ENCODE measurements around the gene POLR3B. TPM values are rescaled to one million over a fixed set of nuclear protein-coding genes. Genes with fewer than 3 reads are reported as not detected.

The POLR3B gene
- total and polyA plus RNA-seq, 2 of the 13 experiments (the other 11 are each of a cell fraction or from before 2014, with no cell fraction given), result 4.8 to 13.1 TPM

- no peak overlapping the region for H3K4me3 ChIP-seq (replicated peaks in 1 of 3; ENCODE audit: insufficient read depth in 1 of 3, low read depth in 2 of 3, low read length in 3 of 3)
- intact Hi-C loops (cut with micrococcal nuclease; ENCODE audit: unreplicated experiment) (no loop called here), in situ Hi-C loops (cut with HindIII; ENCODE audit: extremely low pct_ligation_motif_present, low pct_unique_long_range_greater_than_20kb) (no loop called here)
- no peaks in the 10 kb centered on the region; a peak in 2 of 5 replicates for H3K36me3 ChIP-seq (replicated peaks in 1 of 2; ENCODE audit: control insufficient read depth in 1 of 2, insufficient read depth in 2 of 2, low read length in 2 of 2)
- H3K79me2 ChIP-seq (ENCODE audit: insufficient read depth, low read length), result no peaks in the 10 kb centered on the region
- peaks cover 10% of the 10 kb centered on the region for H3K4me1 ChIP-seq (ENCODE audit: insufficient read depth, low read length)
- H2AFZ ChIP-seq (ENCODE audit: low read length), result no peak overlapping the region
- no peak for ATAC-seq
- H3K4me2 ChIP-seq (ENCODE audit: low read depth, low read length), result no peak overlapping the region
- no peak for DNase-seq (ENCODE audit: low spot score)
- no peaks in the 10 kb centered on the region for H3K9me3 ChIP-seq (ENCODE audit: low read length)
- no peak overlapping the region for H3K9ac ChIP-seq (ENCODE audit: insufficient read depth, low read depth, low read length)
- 61% methylated on average over 2 of the region's 2 CpGs for WGBS (ENCODE audit: low lambda C conversion rate)
- FAIRE-seq, result no peak
- ChIA-PET POLR2A (no interaction called here), CTCF (ENCODE audit: low intra/inter-chr PET ratio, low total read pairs) (no interaction called here)
- no peaks in the 10 kb centered on the region for H4K20me1 ChIP-seq (ENCODE audit: insufficient read depth, low read length)
- no peaks in the 10 kb centered on the region for H3K27me3 ChIP-seq (ENCODE audit: control insufficient read depth in 1 of 2, insufficient read depth in 2 of 2, low read length in 2 of 2)
- no peak for TF ChIP-seq ZNF607 (CRISPR knock-in tag; IDR thresholded peaks at IDR 0.05; ENCODE audit: borderline replicate concordance)
- TF ChIP-seq ZNF629 (CRISPR knock-in tag; conservative IDR thresholded peaks at IDR 0.05), result no peak
- no peak for TF ChIP-seq CENPBD1 (CRISPR knock-in tag; IDR thresholded peaks at IDR 0.05; ENCODE audit: borderline replicate concordance, low read depth)
- TF ChIP-seq PHF21A (CRISPR knock-in tag; IDR thresholded peaks at IDR 0.05), result no peak
- TF ChIP-seq PLRG1 (conservative IDR thresholded peaks at IDR 0.05), result no peak
- no peak for TF ChIP-seq ZNF225 (CRISPR knock-in tag; IDR thresholded peaks at IDR 0.05)
- no peak for TF ChIP-seq FOXO1 (CRISPR knock-in tag; IDR thresholded peaks at IDR 0.05)
- no peak overlapping the region for H3K27ac ChIP-seq (ENCODE audit: extremely low read length, insufficient read depth, low read length)
- no TSS peak for BruUV-seq (replicated peaks)
These were observed 24.5 kb upstream of the POLR3B start for GRCh38 chr12:106333010-106333409.

GRCh38 chr12:106333756-106334155, 23.8 kb upstream of the POLR3B start:
- ChIA-PET POLR2A (no interaction called here), CTCF (ENCODE audit: low intra/inter-chr PET ratio, low total read pairs) (no interaction called here)
- no TSS peak for BruUV-seq (replicated peaks)
- H3K27ac ChIP-seq (ENCODE audit: extremely low read length, insufficient read depth, low read length), result no peak overlapping the region
- in situ Hi-C loops (cut with HindIII; ENCODE audit: extremely low pct_ligation_motif_present, low pct_unique_long_range_greater_than_20kb) (no loop called here), intact Hi-C loops (cut with micrococcal nuclease; ENCODE audit: unreplicated experiment) (no loop called here)
- H3K4me2 ChIP-seq (ENCODE audit: low read depth, low read length), result no peak overlapping the region
- H3K79me2 ChIP-seq (ENCODE audit: insufficient read depth, low read length), result no peaks in the 10 kb centered on the region
- ATAC-seq (no peak), FAIRE-seq (no peak), DNase-seq (ENCODE audit: low spot score) (no peak)
- WGBS (ENCODE audit: low lambda C conversion rate), result 79% methylated on average over 2 of the region's 2 CpGs
- H3K27me3 ChIP-seq (ENCODE audit: control insufficient read depth in 1 of 2, insufficient read depth in 2 of 2, low read length in 2 of 2), result no peaks in the 10 kb centered on the region
- H3K9me3 ChIP-seq (ENCODE audit: low read length), result no peaks in the 10 kb centered on the region
- no peak overlapping the region for H3K4me3 ChIP-seq (replicated peaks in 1 of 3; ENCODE audit: insufficient read depth in 1 of 3, low read depth in 2 of 3, low read length in 3 of 3)
- no peak overlapping the region for H3K9ac ChIP-seq (ENCODE audit: insufficient read depth, low read depth, low read length)
- H4K20me1 ChIP-seq (ENCODE audit: insufficient read depth, low read length), result no peaks in the 10 kb centered on the region
- H3K4me1 ChIP-seq (ENCODE audit: insufficient read depth, low read length), result peaks cover 10% of the 10 kb centered on the region
- no peaks in the 10 kb centered on the region; a peak in 2 of 5 replicates for H3K36me3 ChIP-seq (replicated peaks in 1 of 2; ENCODE audit: control insufficient read depth in 1 of 2, insufficient read depth in 2 of 2, low read length in 2 of 2)
- no peak overlapping the region for H2AFZ ChIP-seq (ENCODE audit: low read length)
- TF ChIP-seq ZNF446 (CRISPR knock-in tag; IDR thresholded peaks at IDR 0.05) (no peak), ZNF891 (CRISPR knock-in tag; IDR thresholded peaks at IDR 0.05) (no peak), NAIF1 (CRISPR knock-in tag; IDR thresholded peaks at IDR 0.05; ENCODE audit: borderline replicate concordance) (no peak), ZNF33B (CRISPR knock-in tag; IDR thresholded peaks at IDR 0.05) (no peak), ZBTB39 (CRISPR knock-in tag; IDR thresholded peaks at IDR 0.05) (no peak), ZNF777 (CRISPR knock-in tag; IDR thresholded peaks at IDR 0.05) (no peak), ZBTB7A (CRISPR knock-in tag; IDR thresholded peaks at IDR 0.05) (no peak), ZSCAN21 (CRISPR knock-in tag; IDR thresholded peaks at IDR 0.05; ENCODE audit: borderline replicate concordance) (no peak), KAT2B (IDR thresholded peaks at IDR 0.05; ENCODE audit: borderline replicate concordance, low read depth, low read length) (no peak)
